Measurements from ENCODE around the gene LHFPL3.
"Not testable (repeated sequence)": the region's sequence is repeated elsewhere in the genome, so short reads cannot be mapped to it uniquely, and the experiment has no call there.

Gene LHFPL3

DNA sequence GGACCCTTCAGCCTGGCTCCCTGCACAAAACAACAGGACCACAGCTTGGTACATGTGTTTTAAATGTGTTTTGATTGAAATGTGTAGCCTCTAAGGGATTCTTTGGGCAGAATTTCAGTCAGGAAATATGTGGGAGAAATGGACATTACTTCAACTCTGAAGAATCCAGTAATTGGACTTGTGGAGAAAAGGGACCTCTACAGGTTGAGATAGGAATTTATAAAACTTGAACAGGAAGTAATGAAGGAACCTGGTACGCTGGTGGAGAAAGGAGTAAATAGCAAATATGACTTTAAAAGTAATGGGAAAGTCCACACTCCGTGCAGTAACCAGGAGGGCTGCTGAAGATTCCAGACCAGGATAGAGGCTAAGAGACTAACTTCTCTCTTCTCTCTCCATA lies 220.5 kb downstream of the LHFPL3 start:
- no peaks in the 10 kb centered on the region for H3K36me3 ChIP-seq
- no peak overlapping the region for H3K4me3 ChIP-seq (ENCODE audit: low read depth in 1 of 2, low read length in 1 of 2)
- TF ChIP-seq, protein P1, sequence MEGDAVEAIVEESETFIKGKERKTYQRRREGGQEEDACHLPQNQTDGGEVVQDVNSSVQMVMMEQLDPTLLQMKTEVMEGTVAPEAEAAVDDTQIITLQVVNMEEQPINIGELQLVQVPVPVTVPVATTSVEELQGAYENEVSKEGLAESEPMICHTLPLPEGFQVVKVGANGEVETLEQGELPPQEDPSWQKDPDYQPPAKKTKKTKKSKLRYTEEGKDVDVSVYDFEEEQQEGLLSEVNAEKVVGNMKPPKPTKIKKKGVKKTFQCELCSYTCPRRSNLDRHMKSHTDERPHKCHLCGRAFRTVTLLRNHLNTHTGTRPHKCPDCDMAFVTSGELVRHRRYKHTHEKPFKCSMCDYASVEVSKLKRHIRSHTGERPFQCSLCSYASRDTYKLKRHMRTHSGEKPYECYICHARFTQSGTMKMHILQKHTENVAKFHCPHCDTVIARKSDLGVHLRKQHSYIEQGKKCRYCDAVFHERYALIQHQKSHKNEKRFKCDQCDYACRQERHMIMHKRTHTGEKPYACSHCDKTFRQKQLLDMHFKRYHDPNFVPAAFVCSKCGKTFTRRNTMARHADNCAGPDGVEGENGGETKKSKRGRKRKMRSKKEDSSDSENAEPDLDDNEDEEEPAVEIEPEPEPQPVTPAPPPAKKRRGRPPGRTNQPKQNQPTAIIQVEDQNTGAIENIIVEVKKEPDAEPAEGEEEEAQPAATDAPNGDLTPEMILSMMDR (IDR thresholded peaks at IDR 0.05): no peak
- H3K27ac ChIP-seq: no peak overlapping the region
- no peaks in the 10 kb centered on the region for H3K4me1 ChIP-seq (ENCODE audit: control insufficient read depth in 1 of 2, insufficient read depth in 1 of 2, low read depth in 1 of 2, low read length in 1 of 2)
- H3K27me3 ChIP-seq: no peaks in the 10 kb centered on the region
- no peaks in the 10 kb centered on the region for H3K9me3 ChIP-seq

DNA sequence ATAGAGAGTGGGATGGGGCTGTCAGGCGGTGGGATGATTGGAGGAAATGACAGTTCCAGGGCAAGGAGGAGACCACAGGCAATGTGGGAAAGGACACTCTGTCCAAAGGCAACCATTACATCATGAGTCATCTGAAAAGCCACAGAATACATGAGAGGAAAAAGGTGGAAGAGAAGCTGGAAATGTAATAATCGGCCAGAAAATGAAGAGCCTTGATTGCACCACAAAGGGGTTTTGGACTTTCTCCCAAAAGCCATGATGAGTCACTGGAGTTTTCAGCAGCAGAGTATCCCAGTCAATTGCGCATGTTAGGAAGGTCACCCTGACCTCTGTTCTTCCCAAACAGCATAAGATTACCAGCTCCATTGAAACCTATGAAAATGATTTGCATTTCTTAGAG lies 222.0 kb downstream of the LHFPL3 start:
- H3K4me3 ChIP-seq (ENCODE audit: low read depth in 1 of 2, low read length in 1 of 2): no peak overlapping the region

DNA sequence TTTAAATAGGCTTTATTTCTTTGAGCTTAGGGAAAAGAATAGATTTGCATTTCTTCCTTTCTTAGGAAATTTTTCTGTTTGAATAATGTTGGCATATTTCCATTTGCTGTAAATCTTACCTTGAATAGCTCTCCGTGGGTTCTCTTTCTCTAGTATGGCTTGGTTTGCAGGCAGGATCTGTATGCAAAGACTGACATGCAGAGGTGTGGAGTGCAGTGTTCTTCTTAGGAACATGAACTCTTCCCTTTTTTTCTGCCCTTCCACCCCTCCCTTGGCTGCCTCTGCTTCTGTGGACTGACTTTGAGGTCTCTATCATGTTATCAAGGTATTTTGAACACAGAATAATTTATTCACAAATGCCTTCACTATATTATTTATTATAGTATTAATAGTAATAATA lies 222.8 kb downstream of the LHFPL3 start:
- Histone ChIP-seq H3K27me3 (no peaks in the 10 kb centered on the region), H3K9me3 (no peaks in the 10 kb centered on the region), H3K4me1 (ENCODE audit: control insufficient read depth in 1 of 2, insufficient read depth in 1 of 2, low read depth in 1 of 2, low read length in 1 of 2) (no peaks in the 10 kb centered on the region), H3K27ac (no peak overlapping the region), H3K4me3 (ENCODE audit: low read depth in 1 of 2, low read length in 1 of 2) (no peak overlapping the region), H3K36me3 (no peaks in the 10 kb centered on the region)
- TF ChIP-seq, protein P1 (IDR thresholded peaks at IDR 0.05): no peak

More for the DNA sequence above, 222.0 kb downstream of the LHFPL3 start:
- no peaks in the 10 kb centered on the region for H3K4me1 ChIP-seq (ENCODE audit: control insufficient read depth in 1 of 2, insufficient read depth in 1 of 2, low read depth in 1 of 2, low read length in 1 of 2)
- no peaks in the 10 kb centered on the region for H3K36me3 ChIP-seq
- TF ChIP-seq, protein P1 (IDR thresholded peaks at IDR 0.05): no peak
- no peaks in the 10 kb centered on the region for H3K27me3 ChIP-seq
- no peaks in the 10 kb centered on the region for H3K9me3 ChIP-seq
- H3K27ac ChIP-seq: no peak overlapping the region

DNA sequence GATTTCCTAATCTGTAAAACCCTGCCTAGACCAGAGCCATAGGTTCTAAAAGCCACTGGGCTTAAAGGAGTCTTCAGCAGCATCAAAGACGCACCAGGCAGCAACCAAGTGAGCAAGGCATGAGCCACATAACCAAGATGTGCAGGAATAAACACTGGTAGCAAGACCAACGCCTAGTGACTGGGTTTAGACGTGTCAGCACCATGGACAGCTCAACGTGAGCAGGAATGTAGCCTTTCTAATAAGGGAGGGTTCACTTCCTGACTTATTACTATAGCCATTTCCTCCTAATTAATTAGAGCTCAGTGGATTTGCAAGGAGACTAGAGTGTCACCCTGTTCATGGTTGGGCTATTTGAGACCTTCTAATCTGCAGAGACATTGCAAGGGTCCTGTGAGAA lies 223.7 kb downstream of the LHFPL3 start:
- TF ChIP-seq, protein P1 (IDR thresholded peaks at IDR 0.05): no peak
- H3K36me3 ChIP-seq: no peaks in the 10 kb centered on the region
- H3K27me3 ChIP-seq: no peaks in the 10 kb centered on the region
- H3K4me1 ChIP-seq (ENCODE audit: control insufficient read depth in 1 of 2, insufficient read depth in 1 of 2, low read depth in 1 of 2, low read length in 1 of 2): no peaks in the 10 kb centered on the region
- H3K27ac ChIP-seq: no peak overlapping the region
- no peaks in the 10 kb centered on the region for H3K9me3 ChIP-seq
- H3K4me3 ChIP-seq (ENCODE audit: low read depth in 1 of 2, low read length in 1 of 2): no peak overlapping the region

DNA sequence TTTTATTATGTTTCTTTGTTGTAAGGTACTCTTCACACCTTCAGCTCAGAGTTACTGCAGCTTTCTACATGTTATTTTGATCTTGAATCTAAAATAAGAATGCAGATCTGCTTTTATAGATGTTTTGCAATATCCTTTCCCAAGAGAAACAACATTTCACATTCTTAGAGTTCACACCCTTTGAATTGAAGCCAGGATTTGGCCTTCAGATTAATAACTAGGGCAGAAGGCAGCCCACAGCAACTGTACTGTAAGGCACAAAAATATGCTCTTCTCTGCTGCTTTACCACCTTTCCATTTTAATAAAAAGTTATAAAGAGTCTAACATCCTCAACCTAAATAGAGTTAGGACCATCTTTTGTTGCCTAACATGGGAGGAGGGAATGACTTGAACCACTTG lies 224.7 kb downstream of the LHFPL3 start:
- Histone ChIP-seq H3K4me1 (ENCODE audit: control insufficient read depth in 1 of 2, insufficient read depth in 1 of 2, low read depth in 1 of 2, low read length in 1 of 2) (no peaks in the 10 kb centered on the region), H3K9me3 (no peaks in the 10 kb centered on the region), H3K27ac (no peak overlapping the region), H3K27me3 (no peaks in the 10 kb centered on the region), H3K36me3 (no peaks in the 10 kb centered on the region), H3K4me3 (ENCODE audit: low read depth in 1 of 2, low read length in 1 of 2) (no peak overlapping the region)
- TF ChIP-seq, protein P1 (IDR thresholded peaks at IDR 0.05): no peak

DNA sequence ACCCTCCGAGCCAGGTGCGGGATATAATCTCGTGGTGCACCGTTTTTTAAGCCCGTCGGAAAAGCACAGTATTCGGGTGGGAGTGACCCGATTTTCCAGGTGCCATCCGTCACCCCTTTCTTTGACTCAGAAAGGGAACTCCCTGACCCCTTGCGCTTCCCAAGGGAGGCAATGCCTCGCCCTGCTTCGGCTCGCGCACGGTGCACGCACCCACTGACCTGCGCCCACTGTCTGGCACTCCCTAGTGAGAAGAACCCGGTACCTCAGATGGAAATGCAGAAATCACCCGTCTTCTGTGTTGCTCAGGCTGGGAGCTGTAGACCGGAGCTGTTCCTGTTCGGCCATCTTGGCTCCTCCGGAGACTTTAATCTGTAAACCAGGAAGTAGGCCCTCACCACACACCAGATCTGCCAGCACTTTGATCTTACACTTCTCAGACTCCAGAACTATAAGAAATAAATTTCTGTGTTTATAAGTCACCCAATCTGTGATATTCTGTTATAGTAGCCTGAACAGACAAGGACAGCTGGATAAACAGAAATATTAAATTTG lies 235.0 kb downstream of the LHFPL3 start:
- not testable (repeated sequence) for H3K36me3 ChIP-seq; H3K9me3 ChIP-seq; H3K27ac ChIP-seq; H3K4me1 ChIP-seq (ENCODE audit: control insufficient read depth in 1 of 2, insufficient read depth in 1 of 2, low read depth in 1 of 2, low read length in 1 of 2); H3K4me3 ChIP-seq (ENCODE audit: low read depth in 1 of 2, low read length in 1 of 2); H3K27me3 ChIP-seq

Measured in neutrophil (primary cell).